IMR-90 (cell line): ENCODE results near the gene SPDEF. TPM values are rescaled to one million over a fixed set of nuclear protein-coding genes. Genes with fewer than 3 reads are reported as not detected.

Source experiments
- ATAC-seq: fragments of 200-7000 bp; cut with Tn5 transposase; 2 replicates; pipeline ENCODE4 v1.9.1; 2020; ENCODE audit warnings: low read depth, mild to moderate bottlenecking, moderate library complexity
- BruUV-seq: library from RNA; stranded (reverse); fragments of 400-500 nt; replicated peaks from 2 replicates; lab custom pipeline; 2021; lab: Mats Ljungman, UMichigan
- CTCF ChIA-PET: fragments of 300-600 bp; formaldehyde crosslinking; extraction: SDS; loops from one replicate; lab custom pipeline; 2021; ENCODE audit warnings: antibody characterized with exemption; lab: Yijun Ruan, JAX
- POLR2A ChIA-PET: fragments of 300-600 bp; sonication (Branson Sonifier 250); formaldehyde crosslinking; loops from one replicate; lab custom pipeline; 2022; ENCODE audit warnings: antibody characterized with exemption; ENCODE audit not compliant: unreplicated experiment; lab: Charles Lee
- DNase-seq: peaks from one replicate; pipeline ENCODE4 v3.0.0; 2013
- H2AFZ ChIP-seq: replicated peaks from 2 replicates; pipeline ENCODE3; 2013; ENCODE audit warnings: low read length, mild to moderate bottlenecking; ENCODE audit not compliant: poor library complexity
- H2AK5ac ChIP-seq: 2 replicates; pipeline ENCODE4 v1.6.1; 2013; ENCODE audit warnings: low read depth, low read length, inconsistent platforms
- H2AK9ac ChIP-seq: replicated peaks from 2 replicates; pipeline ENCODE3; 2013; ENCODE audit warnings: mild to moderate bottlenecking, low read depth, low read length, moderate library complexity; ENCODE audit not compliant: poor library complexity
- H2BK120ac ChIP-seq: 2 replicates; pipeline ENCODE4 v1.6.1; 2013; ENCODE audit warnings: low read depth, low read length, inconsistent platforms
- H2BK15ac ChIP-seq: 3 replicates; pipeline ENCODE4 v1.6.1; 2013; ENCODE audit warnings: low read depth, low read length, inconsistent platforms
- H2BK20ac ChIP-seq: 2 replicates; pipeline ENCODE4 v1.6.1; 2013; ENCODE audit warnings: low read depth, mild to moderate bottlenecking, inconsistent platforms, low read length, moderate library complexity
- H2BK5ac ChIP-seq: 2 replicates; pipeline ENCODE4 v1.6.1; 2013; ENCODE audit warnings: mild to moderate bottlenecking, low read depth, low read length, inconsistent platforms; ENCODE audit not compliant: poor library complexity, severe bottlenecking
- H3K14ac ChIP-seq: replicated peaks from 2 replicates; pipeline ENCODE4 v1.6.1; 2013; ENCODE audit warnings: low read depth, low read length, inconsistent platforms
- H3K18ac ChIP-seq: 2 replicates; pipeline ENCODE4 v1.6.1; 2013; ENCODE audit warnings: low read depth, low read length, control low read depth
- H3K23ac ChIP-seq: 2 replicates; pipeline ENCODE4 v1.6.1; 2013; ENCODE audit warnings: low read depth, low read length, inconsistent platforms
- H3K27ac ChIP-seq: 2 replicates; pipeline ENCODE4 v1.5.1; 2013; ENCODE audit warnings: mild to moderate bottlenecking, control low read depth, low read length; ENCODE audit not compliant: insufficient read depth
- H3K27me3 ChIP-seq: 2 replicates; pipeline ENCODE4 v1.6.1; 2013; ENCODE audit warnings: low read length; ENCODE audit not compliant: control insufficient read depth, insufficient read depth
- H3K36me3 ChIP-seq: 2 replicates; pipeline ENCODE4 v1.6.1; 2013; ENCODE audit warnings: low read length, mixed read lengths; ENCODE audit not compliant: control insufficient read depth, insufficient read depth
- H3K4ac ChIP-seq: 2 replicates; pipeline ENCODE4 v1.6.1; 2013; ENCODE audit warnings: low read depth, low read length, inconsistent platforms
- H3K4me1 ChIP-seq: 2 replicates; pipeline ENCODE4 v1.6.1; 2013; ENCODE audit warnings: low read length, mixed read lengths; ENCODE audit not compliant: control insufficient read depth, insufficient read depth
- H3K4me2 ChIP-seq: 2 replicates; pipeline ENCODE4 v1.6.1; 2013; ENCODE audit warnings: low read depth, mild to moderate bottlenecking, control low read depth, low read length, moderate library complexity
- H3K4me3 ChIP-seq: 2 replicates; pipeline ENCODE4 v1.5.1; 2013; ENCODE audit warnings: low read depth, mild to moderate bottlenecking, control low read depth, low read length, moderate library complexity; ENCODE audit not compliant: insufficient read depth
- H3K56ac ChIP-seq: 2 replicates; pipeline ENCODE4 v1.6.1; 2013; ENCODE audit warnings: low read length, inconsistent platforms; ENCODE audit not compliant: insufficient read depth; ENCODE audit errors: extremely low read depth
- H3K79me1 ChIP-seq, 2 experiments: 2 replicates each; pipeline ENCODE4 v1.6.1; 2013; ENCODE audit warnings: low read length in 2 of 2, inconsistent platforms in 1 of 2, low read depth in 1 of 2
- H3K9ac ChIP-seq: 2 replicates; pipeline ENCODE4 v1.6.1; 2013; ENCODE audit warnings: low read depth, low read length, control low read depth
- H3K9me1 ChIP-seq: 2 replicates; pipeline ENCODE4 v1.6.1; 2013; ENCODE audit warnings: low read length, inconsistent platforms; ENCODE audit not compliant: insufficient read depth
- H3K9me3 ChIP-seq: 2 replicates; pipeline ENCODE4 v1.6.1; 2013; ENCODE audit warnings: low read length; ENCODE audit not compliant: control insufficient read depth, insufficient read depth
- H4K20me1 ChIP-seq: 2 replicates; pipeline ENCODE4 v1.6.1; 2013; ENCODE audit warnings: low read length, inconsistent platforms; ENCODE audit not compliant: insufficient read depth
- H4K5ac ChIP-seq: 2 replicates; pipeline ENCODE4 v1.6.1; 2013; ENCODE audit warnings: mild to moderate bottlenecking, low read depth, low read length, control low read depth
- H4K8ac ChIP-seq, 2 experiments: 2 replicates each; pipeline ENCODE4 v1.6.1; 2013; ENCODE audit warnings: low read depth in 2 of 2, low read length in 2 of 2, control low read depth in 1 of 2, inconsistent platforms in 1 of 2
- H4K91ac ChIP-seq: 2 replicates; pipeline ENCODE4 v1.6.1; 2013; ENCODE audit warnings: low read depth, low read length, inconsistent platforms; ENCODE audit not compliant: insufficient read depth
- CEBPB ChIP-seq: IDR thresholded peaks from 2 replicates; pipeline ENCODE4 v1.6.1; 2012; ENCODE audit warnings: low read depth, low read length, improper control_type of control experiment
- CHD1 ChIP-seq: IDR thresholded peaks from 2 replicates; pipeline ENCODE4 v1.6.1; 2012; ENCODE audit warnings: low read depth, low read length, improper control_type of control experiment
- CTCF ChIP-seq: conservative IDR thresholded peaks from 2 replicates; pipeline ENCODE4 v1.5.1; 2012; ENCODE audit warnings: mild to moderate bottlenecking, low read depth, low read length, improper control_type of control experiment
- ELK1 ChIP-seq: fragments of 150-350 bp; IDR thresholded peaks from 2 replicates; pipeline ENCODE4 v1.6.1; 2016; ENCODE audit warnings: low read depth, mild to moderate bottlenecking, low read length, moderate library complexity, borderline replicate concordance
- FOS ChIP-seq: fragments of 150-350 bp; IDR thresholded peaks from 2 replicates; pipeline ENCODE4 v1.6.1; 2016; ENCODE audit warnings: low read depth, low read length
- MAFK ChIP-seq: IDR thresholded peaks from 2 replicates; pipeline ENCODE4 v1.6.1; 2012; ENCODE audit warnings: low read depth, low read length, improper control_type of control experiment
- MAZ ChIP-seq: IDR thresholded peaks from 2 replicates; pipeline ENCODE4 v1.6.1; 2012; ENCODE audit warnings: low read depth, mild to moderate bottlenecking, low read length, improper control_type of control experiment, moderate library complexity, borderline replicate concordance
- MXI1 ChIP-seq: IDR thresholded peaks from 2 replicates; pipeline ENCODE4 v1.6.1; 2012; ENCODE audit warnings: low read depth, mild to moderate bottlenecking, low read length, moderate library complexity, borderline replicate concordance
- NFE2L2 ChIP-seq: fragments of 150-350 bp; IDR thresholded peaks from 2 replicates; pipeline ENCODE4 v1.6.1; 2016; ENCODE audit warnings: low read depth, mild to moderate bottlenecking, low read length
- POLR2A ChIP-seq: IDR thresholded peaks from 2 replicates; pipeline ENCODE4 v1.6.1; 2012; ENCODE audit warnings: mild to moderate bottlenecking, low read depth, low read length
- RCOR1 ChIP-seq: IDR thresholded peaks from 2 replicates; pipeline ENCODE4 v1.6.1; 2012; ENCODE audit warnings: mild to moderate bottlenecking, low read length, improper control_type of control experiment; ENCODE audit not compliant: insufficient replicate concordance
- SMC3 ChIP-seq: fragments of 150-350 bp; IDR thresholded peaks from 2 replicates; pipeline ENCODE4 v1.6.1; 2016; ENCODE audit warnings: low read depth, mild to moderate bottlenecking, antibody characterized with exemption, low read length, moderate library complexity
- WGBS, 2 experiments: methylation state at CpG; one replicate each; pipeline versions ENCODE4 v1.1.5 to v1.1.7; 2013; ENCODE audit warnings: missing lambda C conversion rate in 2 of 2; ENCODE audit not compliant: insufficient read length in 1 of 2; ENCODE audit errors: extremely low coverage in 2 of 2; 5-methylcytosine and 5-hydroxymethylcytosine counted together
- dilution Hi-C: fragments of 300-500 bp; cut with HindIII; formaldehyde crosslinking; loops from one replicate; pipeline ENCODE4 v1.14.3; 2018; ENCODE audit warnings: low sequenced_read_pairs; ENCODE audit not compliant: unreplicated experiment
- in situ Hi-C: fragments of 300-500 bp; cut with MboI; formaldehyde crosslinking; loops from 3 replicates; pipeline ENCODE4 v1.14.3; 2019; ENCODE audit warnings: low sequenced_read_pairs, inconsistent platforms, mixed read lengths
- intact Hi-C: fragments of 100-400 bp; cut with micrococcal nuclease; formaldehyde crosslinking; loops from 2 replicates; pipeline ENCODE4 v1.10.0; 2022
- polyA plus RNA-seq, 3 experiments: library from polyadenylated mRNA; depleted of rRNA; stranded (reverse); fragments of >200 nt; gene quantifications; 2 replicates each; pipeline ENCODE4 v1.2.3, GENCODE V29; 2012; ENCODE audit warnings: low replicate concordance in 1 of 3
- total RNA-seq: library from RNA; depleted of rRNA; stranded (reverse); fragments of >200 nt; gene quantifications from 2 replicates; pipeline ENCODE4 v1.2.3, GENCODE V29; 2012
- TF ChIP-seq, protein P1 (sequence below): fragments of 150-350 bp; IDR thresholded peaks from 2 replicates; pipeline ENCODE4 v1.6.1; 2017; ENCODE audit warnings: mild to moderate bottlenecking, antibody characterized with exemption, low read length, low read depth

SPDEF gene
- total and polyA plus RNA-seq, 2 of the 4 experiments (the other 2 are of a cell fraction), result 0.05 TPM; not detected in 1

DNA sequence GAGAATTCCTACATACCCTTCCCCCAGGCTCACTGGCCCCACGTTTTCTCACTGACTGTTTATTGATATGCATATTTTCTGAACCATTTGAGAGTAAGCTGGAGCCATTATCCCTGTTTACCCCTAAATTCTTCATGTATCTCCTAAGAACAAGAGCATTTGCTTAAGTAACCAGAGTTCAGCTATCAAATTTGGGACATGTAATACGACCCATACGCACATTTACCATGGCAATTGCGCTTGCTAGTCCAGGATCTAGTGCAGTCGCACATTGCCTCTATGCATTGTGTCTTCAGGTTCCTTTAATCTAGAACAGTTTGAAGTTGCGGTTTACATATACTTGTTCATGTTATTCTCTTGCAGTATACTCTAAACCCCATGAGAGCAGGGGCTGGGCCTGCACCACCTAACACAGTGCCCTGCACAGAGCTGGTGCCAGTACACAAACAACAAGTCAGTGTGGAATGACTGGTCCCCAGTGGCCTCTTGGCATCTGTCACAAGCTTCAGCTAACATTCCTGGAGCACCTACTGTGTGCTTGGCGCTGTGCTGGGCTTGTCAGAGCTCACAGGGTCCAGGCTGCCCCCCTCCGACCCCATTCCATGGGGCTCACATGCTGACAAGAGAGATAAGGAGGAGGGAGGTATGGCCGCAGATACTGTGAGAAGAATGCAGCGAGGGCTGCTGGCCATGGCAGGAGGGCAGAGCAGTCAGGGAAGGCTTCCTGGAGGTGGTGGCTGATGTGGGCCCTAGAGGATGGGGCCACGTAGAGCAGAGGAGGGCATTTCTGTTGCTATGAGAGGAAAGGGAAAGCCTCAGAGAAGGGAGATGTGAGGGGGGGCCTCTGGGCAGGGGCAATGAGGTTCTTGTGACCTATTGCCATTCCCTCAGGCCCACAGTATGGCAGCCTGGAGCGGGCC is 28.1 kb downstream of the SPDEF start:
- Histone ChIP-seq H2AK9ac (no peak overlapping the region), H4K20me1 (no peaks in the 10 kb centered on the region), H3K4me2 (no peak overlapping the region), H3K14ac (no peak overlapping the region), H2BK15ac (no peak overlapping the region), H3K9ac (no peak overlapping the region), H2BK5ac (no peak overlapping the region), H3K56ac (no peak overlapping the region), H3K18ac (no peak overlapping the region), H3K27me3 (peaks cover 11% of the 10 kb centered on the region; the same call in 1 of the 2 replicates), H3K36me3 (no peaks in the 10 kb centered on the region), H3K9me3 (no peaks in the 10 kb centered on the region), H4K5ac (no peak overlapping the region), H3K9me1 (peaks cover 3% of the 10 kb centered on the region; the same call in 1 of the 2 replicates), H2AK5ac (no peak overlapping the region), H3K4ac (no peak overlapping the region), H4K91ac (no peak overlapping the region), H3K23ac (no peak overlapping the region), H3K4me3 (no peak overlapping the region), H3K27ac (no peak overlapping the region), H4K8ac (no peak overlapping the region), H3K4me1 (peaks cover 4% of the 10 kb centered on the region), H2BK20ac (no peak overlapping the region), H2AFZ (peak overlapping the region; percentile 30), H2BK120ac (no peak overlapping the region), H3K79me1 (no peaks in the 10 kb centered on the region)
- POLR2A ChIA-PET, result interaction anchor here (0.6 kb wide), 1 partner anchor 321 kb away, joined by 3 read pairs; no protein-coding TSS in a partner anchor
- ATAC-seq (no peak; the same call in 1 of the 2 replicates), DNase-seq (no peak)
- 79% methylated on average over 7 of the region's 12 CpGs; no CpG with 5 or more reads in 1 of the 2 experiments for WGBS, 2 experiments
- BruUV-seq, result no TSS peak
- intact Hi-C loops, result loop anchor here (1.0 kb wide), 2 partner anchors 81 to 279 kb away; partner anchors contain the start of gene SMIM29
- CTCF ChIA-PET, result interaction anchor here (0.6 kb wide), 3 partner anchors 175 to 730 kb away, joined by 3 to 6 read pairs (median 3); no protein-coding TSS in a partner anchor
- in situ Hi-C loops, result no loop called here
- dilution Hi-C loops, result no loop called here
- TF ChIP-seq NFE2L2, result no peak
- TF ChIP-seq CHD1, result no peak
- TF ChIP-seq, protein P1, sequence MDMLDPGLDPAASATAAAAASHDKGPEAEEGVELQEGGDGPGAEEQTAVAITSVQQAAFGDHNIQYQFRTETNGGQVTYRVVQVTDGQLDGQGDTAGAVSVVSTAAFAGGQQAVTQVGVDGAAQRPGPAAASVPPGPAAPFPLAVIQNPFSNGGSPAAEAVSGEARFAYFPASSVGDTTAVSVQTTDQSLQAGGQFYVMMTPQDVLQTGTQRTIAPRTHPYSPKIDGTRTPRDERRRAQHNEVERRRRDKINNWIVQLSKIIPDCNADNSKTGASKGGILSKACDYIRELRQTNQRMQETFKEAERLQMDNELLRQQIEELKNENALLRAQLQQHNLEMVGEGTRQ, result no peak
- TF ChIP-seq MAZ, result no peak
- TF ChIP-seq POLR2A, result no peak
- TF ChIP-seq RCOR1, result no peak
- no peak for TF ChIP-seq MXI1
- TF ChIP-seq SMC3, result no peak
- no peak for TF ChIP-seq CEBPB
- TF ChIP-seq MAFK, result no peak
- no peak for TF ChIP-seq CTCF
- TF ChIP-seq FOS, result no peak
- TF ChIP-seq ELK1, result no peak
